ENCODE data around the gene WFIKKN1.

Gene WFIKKN1

DNA sequence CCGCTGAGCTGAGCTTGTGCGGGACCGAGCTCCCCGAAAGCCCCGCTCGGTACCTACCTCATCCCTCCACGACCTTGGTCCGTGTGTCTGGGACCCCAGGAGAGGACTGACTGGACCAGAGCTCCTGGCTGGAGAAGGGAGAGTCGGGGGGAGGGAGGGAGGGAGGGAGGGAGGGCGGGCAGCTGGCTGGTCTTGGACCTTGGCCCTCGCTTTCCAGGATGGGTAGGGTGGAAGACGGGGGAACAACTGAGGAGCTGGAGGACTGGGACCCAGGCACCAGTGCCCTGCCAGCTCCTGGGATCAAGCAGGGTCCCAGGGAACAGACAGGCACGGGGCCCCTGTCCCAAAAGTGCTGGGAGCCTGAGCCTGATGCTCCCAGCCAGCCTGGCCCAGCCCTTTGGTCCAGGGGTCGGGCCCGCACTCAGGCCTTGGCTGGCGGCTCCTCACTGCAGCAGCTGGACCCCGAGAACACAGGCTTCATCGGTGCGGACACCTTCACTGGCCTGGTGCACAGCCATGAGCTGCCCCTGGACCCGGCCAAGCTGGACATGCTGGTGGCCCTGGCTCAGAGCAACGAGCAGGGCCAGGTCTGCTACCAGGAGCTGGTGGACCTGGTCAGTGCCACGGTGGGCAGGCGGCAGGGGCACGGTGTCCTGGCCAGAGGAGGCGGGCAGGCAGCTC is 45.2 kb downstream of the WFIKKN1 start:
- DNase-seq = no peak

DNA sequence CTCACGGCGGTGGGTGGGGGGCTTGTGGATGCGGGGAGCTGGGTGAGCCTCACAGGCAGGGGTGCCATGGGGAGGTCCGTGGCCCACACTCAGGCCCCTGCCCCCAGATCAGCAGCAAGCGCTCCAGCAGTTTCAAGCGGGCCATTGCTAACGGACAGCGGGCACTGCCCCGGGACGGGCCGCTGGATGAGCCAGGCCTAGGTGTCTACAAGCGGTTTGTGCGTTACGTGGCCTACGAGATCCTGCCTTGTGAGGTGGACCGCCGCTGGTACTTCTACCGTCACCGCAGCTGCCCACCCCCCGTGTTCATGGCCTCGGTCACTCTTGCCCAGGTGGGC is 45.7 kb downstream of the WFIKKN1 start:
- no peak for DNase-seq

DNA sequence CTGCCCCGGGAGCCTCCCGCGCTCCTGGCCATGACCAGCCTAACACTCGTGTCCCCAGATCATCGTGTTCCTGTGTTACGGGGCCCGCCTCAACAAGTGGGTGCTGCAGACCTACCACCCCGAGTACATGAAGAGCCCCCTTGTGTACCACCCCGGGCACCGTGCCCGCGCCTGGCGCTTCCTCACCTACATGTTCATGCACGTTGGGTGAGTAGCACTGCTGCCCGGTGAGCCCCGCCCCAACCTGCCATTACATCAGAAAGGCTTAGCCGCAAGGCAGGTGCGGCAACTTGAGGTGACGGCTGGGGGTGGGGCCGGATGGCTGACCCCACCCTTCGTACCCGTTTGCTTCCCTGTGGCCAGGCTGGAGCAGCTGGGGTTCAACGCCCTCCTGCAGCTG is 46.1 kb downstream of the WFIKKN1 start:
- no peak for DNase-seq

DNA sequence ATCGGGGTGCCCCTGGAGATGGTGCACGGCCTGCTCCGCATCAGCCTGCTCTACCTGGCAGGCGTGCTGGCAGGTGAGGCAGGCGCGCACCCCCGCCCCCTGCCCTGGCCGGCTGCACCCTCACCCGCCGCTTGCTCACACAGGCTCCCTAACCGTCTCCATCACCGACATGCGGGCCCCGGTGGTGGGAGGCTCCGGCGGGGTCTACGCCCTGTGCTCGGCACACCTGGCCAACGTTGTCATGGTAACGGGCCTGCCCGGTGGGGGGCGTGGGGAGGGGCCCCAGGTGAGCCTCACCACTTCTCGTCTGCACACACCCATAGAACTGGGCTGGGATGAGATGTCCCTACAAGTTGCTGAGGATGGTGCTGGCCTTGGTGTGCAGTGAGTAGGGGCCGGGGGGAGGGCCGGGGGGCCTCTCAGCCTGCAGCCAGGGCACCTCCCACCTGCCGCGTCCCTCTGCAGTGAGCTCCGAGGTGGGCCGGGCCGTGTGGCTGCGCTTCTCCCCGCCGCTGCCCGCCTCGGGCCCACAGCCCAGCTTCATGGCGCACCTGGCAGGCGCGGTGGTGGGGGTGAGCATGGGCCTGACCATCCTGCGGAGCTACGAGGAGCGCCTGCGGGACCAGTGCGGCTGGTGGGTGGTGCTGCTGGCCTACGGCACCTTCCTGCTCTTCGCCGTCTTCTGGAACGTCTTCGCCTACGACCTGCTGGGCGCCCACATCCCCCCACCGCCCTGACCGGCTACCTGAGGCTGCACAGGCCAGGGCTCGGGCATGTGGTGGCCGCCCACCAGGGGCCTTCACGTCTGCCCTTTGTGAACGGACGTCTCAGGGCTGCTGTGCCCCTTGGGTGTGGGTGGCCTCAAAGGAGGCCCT is 46.8 kb downstream of the WFIKKN1 start:
- no peak for DNase-seq

DNA sequence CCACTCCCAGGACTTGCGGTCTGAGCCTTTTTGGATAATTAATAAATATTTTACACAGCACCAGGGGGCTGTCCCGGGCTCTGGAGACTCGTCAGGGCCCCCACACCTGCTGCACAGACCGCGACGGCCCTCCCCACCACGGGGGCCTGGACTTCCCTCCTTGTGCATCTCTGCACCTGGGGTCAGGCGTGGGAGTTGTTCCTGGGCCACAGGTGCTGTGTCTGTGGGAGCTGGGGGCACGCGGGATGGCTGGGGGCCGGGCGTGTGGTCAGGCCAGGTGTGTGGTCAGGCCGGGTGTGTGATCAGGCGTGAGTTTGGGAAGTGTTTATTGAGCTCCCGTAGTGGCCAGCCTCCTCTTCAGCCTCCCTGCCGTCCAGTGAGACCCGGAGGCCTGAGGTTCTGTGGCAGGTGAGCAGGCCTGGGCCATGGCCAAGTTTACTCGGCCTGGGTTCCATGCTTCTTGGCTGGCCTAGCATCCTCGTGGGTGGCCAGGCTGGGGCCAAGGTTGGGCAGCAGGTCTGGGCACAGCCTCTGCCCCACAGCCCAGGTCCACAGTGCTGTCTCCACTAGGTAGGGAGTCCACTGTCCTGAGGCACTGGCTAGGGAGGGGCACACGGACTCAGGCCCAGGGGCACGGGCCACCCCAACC is 47.5 kb downstream of the WFIKKN1 start:
- no peak for DNase-seq

DNA sequence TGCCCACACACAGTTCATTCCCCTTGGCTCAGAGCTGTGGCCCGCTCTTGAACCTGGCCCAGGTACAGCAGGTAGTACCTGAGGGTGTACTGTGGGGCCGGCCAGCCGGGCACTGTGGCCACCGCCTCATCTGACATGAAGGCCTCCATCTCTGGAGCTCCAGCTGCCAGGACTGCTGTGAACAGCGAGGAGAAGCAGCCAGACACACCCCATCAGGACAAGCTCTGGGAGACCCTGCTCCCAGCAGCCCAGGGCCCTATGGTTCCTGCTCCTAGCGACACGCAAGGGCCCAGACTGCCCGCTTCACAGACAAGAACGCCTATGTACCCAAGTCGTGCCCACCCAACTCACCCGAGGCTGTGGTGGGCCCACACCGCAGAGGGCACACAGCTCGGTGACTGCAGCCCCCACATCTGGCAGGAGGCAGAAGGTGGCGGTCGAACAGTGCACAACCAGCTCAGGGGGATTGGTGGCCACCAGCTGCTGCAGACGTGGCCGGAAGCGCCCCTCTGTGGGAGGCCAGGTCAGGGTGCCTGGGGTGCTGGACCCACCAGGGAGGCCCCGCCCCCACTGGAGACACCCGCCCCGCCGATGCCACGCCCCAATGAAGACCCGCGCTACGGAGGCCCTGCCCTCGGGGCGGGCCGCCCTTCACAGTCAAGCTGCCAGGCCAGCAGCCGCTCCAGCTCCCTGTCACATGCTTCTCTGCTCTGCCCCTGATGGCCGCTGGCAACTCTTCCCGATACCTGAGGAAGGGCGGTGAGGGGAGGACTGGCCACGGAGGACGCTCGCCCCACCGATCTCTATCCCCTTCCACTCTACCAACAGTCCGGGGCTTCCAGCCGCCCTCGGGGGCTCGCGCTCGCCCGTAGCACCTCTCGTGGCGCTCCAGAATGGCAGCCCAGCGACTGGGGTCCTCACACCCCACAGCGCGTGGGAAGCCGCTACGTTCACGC is 48.4 kb downstream of the WFIKKN1 start:
- DNase-seq = peak; percentile 67

DNA sequence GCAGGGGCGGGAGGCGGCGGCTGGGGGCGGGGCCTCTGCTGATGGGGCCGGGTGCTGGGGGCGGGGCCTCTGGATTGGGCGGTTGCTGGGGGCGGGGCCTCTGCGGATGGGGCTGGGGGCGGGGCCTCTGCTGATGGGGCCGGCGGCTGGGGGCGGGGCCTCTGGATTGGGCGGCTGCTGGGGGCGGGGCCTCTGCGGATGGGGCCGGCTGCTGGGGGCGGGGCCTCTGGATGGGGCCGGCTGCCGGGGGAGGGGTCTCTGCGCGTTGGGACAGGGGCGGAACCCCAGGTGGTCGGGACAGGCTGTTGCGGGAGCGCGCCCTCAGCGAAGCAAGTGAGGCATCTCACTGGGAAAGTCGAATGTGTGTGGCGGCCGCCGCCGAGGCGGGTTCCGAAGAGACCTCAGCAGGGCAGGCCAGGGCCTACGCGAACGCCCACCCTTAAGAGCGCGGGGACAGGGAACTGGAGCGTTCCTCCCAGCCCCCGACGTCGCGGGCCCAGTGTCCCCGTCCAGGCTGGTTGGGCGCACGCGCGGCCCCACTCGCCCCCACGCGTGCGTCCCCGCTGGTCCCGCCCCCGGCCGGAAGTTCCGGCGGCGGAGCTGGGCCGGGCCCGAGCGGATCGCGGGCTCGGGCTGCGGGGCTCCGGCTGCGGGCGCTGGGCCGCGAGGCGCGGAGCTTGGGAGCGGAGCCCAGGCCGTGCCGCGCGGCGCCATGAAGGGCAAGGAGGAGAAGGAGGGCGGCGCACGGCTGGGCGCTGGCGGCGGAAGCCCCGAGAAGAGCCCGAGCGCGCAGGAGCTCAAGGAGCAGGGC is 49.2 kb downstream of the WFIKKN1 start, which contains the start of gene STUB1:
TSS of gene STUB1 (plus strand) at position 597 of the 811 bp plus-strand sequence. CDS start at position 713, 116 bp downstream.
- peak; percentile 94 for DNase-seq

DNA sequence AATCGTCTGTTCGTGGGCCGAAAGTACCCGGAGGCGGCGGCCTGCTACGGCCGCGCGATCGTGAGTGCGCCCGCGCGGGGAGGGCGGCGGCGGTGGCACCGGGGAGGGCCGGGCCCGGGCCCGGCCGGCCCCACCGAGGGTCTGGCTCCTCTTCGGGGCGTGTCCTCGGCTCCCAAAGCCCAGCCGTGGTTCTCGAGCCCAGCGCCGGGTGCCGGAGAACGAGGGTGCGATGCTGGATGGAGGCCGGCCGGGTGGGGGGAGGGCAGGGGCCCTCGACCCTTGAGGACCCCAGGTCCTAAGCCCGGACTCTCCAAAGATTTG is 49.8 kb downstream of the WFIKKN1 start:
- DNase-seq = no peak

DNA sequence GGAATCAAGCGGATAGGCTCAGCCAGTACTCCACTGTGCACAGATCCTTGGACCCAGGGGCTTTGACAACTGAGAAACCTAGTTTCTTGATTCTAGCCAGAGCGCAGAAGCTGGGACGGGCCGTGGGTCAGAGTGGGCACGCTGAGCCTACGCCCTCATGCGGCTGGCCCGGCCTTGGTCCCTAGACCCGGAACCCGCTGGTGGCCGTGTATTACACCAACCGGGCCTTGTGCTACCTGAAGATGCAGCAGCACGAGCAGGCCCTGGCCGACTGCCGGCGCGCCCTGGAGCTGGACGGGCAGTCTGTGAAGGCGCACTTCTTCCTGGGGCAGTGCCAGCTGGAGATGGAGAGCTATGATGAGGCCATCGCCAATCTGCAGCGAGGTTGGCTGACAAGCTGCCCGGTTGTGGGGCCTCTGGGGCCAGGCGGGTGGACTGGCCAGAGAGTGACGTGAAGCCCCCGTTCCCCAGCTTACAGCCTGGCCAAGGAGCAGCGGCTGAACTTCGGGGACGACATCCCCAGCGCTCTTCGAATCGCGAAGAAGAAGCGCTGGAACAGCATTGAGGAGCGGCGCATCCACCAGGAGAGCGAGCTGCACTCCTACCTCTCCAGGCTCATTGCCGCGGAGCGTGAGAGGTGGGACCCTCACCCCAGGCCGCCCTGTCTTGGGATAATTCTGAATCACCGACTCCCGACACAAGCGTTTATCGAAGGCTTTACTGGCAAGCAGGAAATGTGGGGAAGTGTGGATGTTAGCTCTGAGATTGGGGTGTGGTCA is 50.4 kb downstream of the WFIKKN1 start:
- DNase-seq = peak; percentile 39

DNA sequence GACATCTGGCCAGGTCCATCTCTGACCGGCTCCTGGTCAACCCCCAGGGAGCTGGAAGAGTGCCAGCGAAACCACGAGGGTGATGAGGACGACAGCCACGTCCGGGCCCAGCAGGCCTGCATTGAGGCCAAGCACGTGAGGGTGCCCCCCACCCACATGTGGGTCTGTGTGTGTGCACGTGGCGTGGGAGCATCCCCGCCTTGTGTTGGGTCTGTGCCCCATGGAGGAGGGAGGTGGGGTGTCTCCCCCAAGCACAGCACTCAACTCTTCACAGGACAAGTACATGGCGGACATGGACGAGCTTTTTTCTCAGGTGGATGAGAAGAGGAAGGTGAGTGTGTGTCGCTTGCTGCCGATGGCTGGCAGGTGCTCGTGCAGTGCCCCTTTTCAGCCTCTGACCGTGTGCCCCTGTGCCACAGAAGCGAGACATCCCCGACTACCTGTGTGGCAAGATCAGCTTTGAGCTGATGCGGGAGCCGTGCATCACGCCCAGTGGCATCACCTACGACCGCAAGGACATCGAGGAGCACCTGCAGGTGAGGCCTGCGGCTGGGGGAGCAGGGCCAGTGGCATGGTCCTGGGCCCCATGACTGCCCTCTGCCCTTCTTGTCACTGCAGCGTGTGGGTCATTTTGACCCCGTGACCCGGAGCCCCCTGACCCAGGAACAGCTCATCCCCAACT is 51.1 kb downstream of the WFIKKN1 start:
- no peak for DNase-seq

DNA sequence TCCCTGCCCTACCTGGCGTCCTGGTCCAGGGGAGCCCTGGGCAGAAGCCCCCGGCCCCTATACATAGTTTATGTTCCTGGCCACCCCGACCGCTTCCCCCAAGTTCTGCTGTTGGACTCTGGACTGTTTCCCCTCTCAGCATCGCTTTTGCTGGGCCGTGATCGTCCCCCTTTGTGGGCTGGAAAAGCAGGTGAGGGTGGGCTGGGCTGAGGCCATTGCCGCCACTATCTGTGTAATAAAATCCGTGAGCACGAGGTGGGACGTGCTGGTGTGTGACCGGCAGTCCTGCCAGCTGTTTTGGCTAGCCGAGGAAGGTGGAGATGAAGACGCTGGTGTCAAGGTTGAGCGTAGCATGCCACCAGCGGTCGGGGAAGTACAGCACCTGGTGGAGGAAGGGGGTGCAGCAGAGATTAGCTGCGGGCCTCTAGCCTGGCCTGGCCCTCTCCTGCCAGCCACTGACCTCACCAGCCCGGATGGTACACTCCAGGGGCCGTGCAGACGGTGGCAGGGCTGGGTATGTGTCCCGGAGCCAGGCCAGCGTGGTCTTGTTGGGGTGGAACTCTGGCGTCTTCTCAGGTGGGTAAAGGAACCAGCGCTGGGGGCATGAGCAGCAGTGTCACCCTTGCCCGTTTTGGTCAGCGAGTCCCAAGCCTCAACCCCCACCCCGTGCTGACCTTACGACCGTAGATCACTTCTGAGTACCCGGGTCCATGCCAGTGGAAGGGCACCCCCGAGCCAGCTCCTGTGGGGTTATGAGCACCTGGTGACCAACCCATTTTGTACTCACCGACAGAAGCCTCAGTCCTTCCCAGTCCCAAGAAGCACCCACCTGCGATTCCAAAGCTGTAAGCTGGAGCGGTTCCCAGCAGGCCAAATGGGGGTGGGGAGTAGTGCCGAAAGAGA is 52.0 kb downstream of the WFIKKN1 start:
- DNase-seq = no peak

DNA sequence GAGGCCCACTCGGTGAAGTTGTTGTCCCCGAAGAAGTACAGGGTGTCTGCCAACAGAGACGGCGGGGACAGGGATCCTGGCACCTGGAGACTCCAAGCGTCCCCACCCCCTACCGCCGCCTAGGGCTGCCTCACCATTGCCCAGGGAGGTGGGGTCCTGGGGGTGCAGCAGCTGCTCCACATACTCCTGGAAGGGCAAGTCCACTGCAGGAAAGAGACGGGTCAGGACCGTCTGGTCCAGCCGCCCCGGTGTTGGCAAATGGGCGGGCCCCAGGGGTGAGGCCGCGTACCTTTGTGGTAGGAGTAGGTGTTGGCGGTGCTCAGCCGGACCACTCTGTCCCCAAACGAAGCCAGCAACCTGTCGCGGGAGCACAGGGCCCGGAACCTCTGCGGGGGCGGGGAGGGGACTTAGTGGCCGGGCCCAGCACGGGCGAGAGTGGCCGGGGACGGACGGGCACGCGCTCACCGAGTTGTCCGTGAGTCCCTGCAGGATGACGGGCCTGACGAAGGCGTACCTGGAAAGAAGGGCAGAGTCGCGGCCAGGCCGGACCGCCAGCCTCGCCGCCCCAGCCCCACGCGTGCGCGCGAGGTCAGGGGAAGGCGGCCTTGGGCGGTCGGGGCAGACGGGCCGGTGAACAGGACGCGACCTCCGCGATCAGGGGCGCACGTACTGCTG is 52.7 kb downstream of the WFIKKN1 start:
- no peak for DNase-seq

Measured in activated CD4-positive, alpha-beta T cell treated with anti-CD3 and anti-CD28 coated beads for 48 hours (primary cell).